Activated naive CD4-positive, alpha-beta T cell treated with anti-CD3 and anti-CD28 coated beads, Interleukin-2, amount 10 ng/mL, durations not matched to agents 7 days and 5 days (primary cell): ENCODE measurements around the gene MIEF1.

Experiments used
- CTCF ChIA-PET: fragments of 350-600 bp; sonication (Branson Sonifier 250); formaldehyde crosslinking; loops from one replicate; lab custom pipeline; 2021; ENCODE audit warnings: antibody characterized with exemption; lab: Charles Lee
- DNase-seq: peaks from one replicate; pipeline ENCODE4 v3.0.0-alpha.2; 2020
- H3K27ac Mint-ChIP-seq: one replicate; pipeline ENCODE4 v1.8.0; 2021; ENCODE audit warnings: mild to moderate bottlenecking, moderate library complexity, mixed read lengths
- H3K27me3 Mint-ChIP-seq: one replicate; pipeline ENCODE4 v1.8.0; 2021; ENCODE audit warnings: mild to moderate bottlenecking, mixed read lengths
- H3K36me3 Mint-ChIP-seq: one replicate; pipeline ENCODE4 v1.8.0; 2021; ENCODE audit warnings: mixed read lengths
- H3K4me1 Mint-ChIP-seq: one replicate; pipeline ENCODE4 v1.8.0; 2021; ENCODE audit warnings: mixed read lengths
- H3K4me3 Mint-ChIP-seq: one replicate; pipeline ENCODE4 v1.8.0; 2021; ENCODE audit warnings: mild to moderate bottlenecking, moderate library complexity, mixed read lengths
- H3K9me3 Mint-ChIP-seq: one replicate; pipeline ENCODE4 v1.8.0; 2021; ENCODE audit warnings: mixed read lengths

Gene MIEF1

DNA sequence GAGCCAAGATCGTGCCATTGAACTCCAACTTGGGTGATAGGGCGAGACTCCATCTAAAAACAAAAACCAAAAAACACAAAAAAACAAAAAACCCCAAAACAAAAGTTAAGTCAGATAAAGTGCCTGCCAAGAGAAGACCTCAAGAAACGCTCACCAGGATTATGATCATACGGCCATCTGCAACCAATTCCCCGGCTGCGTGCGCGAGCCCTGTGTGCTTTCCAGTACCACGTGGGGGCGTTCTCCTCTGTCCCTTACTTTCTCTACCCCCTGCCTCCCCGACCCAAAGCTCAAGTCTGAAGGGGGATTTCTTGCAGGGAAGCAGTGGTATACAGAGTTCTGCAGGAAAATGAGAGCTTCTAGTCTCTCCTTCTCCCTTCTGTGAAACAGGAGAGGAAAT lies 41.0 kb downstream of the MIEF1 start:
- H3K36me3 Mint-ChIP-seq = no peaks in the 10 kb centered on the region
- no peak overlapping the region for H3K4me3 Mint-ChIP-seq
- no peak overlapping the region for H3K27ac Mint-ChIP-seq
- H3K4me1 Mint-ChIP-seq = peaks cover 21% of the 10 kb centered on the region
- peak; percentile 53 for DNase-seq
- CTCF ChIA-PET = interaction anchor here (0.7 to 1.8 kb wide), 7 partner anchors 18 to 805 kb away, joined by 3 to 23 read pairs (median 4); no protein-coding TSS in a partner anchor
- H3K9me3 Mint-ChIP-seq = no peaks in the 10 kb centered on the region
- H3K27me3 Mint-ChIP-seq = peaks cover 72% of the 10 kb centered on the region

DNA sequence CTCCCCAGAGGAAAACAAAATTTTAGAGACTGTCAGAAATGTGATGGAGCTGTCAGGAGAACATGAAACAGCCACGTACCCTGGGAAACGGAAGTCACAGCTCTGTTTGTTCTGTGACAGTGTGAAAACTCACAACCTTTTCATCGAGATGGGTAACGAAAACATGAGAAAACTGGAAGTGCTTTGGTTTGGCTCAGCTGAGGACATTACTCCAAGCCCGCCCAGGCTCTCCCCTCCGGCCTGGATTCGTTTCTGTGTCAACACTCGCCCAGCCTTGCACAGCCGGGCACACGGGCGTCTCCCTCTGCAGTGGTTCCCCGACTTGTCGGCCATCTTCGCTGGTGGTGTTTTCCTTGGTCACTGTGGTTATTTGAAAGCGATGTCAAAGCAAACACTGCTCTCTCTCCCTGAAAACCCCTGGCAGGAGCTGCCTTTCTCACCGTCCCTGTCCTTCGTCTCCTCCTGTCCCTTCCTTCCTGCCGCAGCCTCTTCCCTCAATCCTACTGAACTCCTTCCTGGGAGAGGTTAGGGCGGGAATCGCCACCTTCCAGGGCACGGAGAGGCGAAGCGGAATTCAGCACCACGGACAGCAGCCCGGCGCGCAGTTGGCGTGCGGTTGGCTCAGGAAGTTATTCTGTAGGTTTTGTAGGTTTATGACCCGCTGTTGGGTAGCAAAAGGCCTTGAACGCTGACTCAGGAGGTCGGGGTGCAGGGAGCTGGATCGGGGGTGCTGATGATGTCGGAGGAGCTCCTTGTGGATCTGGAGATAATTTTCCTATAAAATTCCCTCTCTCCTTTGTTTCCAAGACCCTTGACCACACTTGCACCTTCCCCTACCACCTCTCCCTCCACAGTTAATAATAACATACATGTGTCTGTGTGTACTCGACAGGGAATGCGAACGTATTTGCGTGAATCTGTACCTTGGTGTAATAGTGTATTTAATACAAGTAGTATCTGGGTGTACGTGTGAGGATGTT lies 43.6 kb downstream of the MIEF1 start:
- H3K27me3 Mint-ChIP-seq = peaks cover 82% of the 10 kb centered on the region
- no peaks in the 10 kb centered on the region for H3K9me3 Mint-ChIP-seq
- peaks cover 21% of the 10 kb centered on the region for H3K4me1 Mint-ChIP-seq
- CTCF ChIA-PET = interaction anchor here (0.6 to 2.4 kb wide), 7 partner anchors 10 to 802 kb away, joined by 3 to 19 read pairs (median 6); no protein-coding TSS in a partner anchor
- H3K36me3 Mint-ChIP-seq = no peaks in the 10 kb centered on the region
- no peak overlapping the region for H3K27ac Mint-ChIP-seq
- DNase-seq = peak; percentile 85
- no peak overlapping the region for H3K4me3 Mint-ChIP-seq

DNA sequence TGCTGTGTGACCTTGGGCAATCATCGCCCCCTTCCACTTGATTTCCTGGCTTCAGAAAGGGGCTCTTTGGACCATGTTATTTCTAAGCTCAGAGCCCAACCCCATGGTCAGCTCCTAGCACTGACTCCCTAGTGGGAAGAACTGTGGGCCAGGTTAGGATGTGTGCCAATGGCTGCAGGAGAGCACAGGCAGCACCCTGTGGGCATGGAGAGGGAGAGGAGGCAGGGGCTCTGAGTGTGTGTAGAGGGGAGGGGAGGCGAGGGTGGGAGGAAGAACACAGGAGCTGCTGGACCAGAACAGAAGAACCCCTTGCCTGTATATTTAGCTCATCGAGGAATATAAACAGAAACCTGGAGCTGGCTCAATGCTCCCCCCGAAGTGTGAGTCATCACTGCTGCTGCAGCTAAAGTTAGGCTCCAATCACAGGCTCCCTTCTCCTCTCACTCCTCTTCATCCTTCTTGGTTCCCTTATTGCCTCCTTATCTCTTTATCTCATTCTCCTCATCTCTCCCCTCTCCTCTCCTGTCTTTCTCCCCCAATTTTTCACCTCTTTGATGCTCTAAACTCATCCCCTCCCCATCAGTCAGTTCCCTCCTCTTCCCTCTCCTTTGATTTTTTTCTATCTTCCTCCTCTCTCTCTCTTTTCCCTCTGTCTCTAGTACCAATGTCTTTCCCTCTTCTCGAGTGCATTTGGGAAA lies 44.9 kb downstream of the MIEF1 start:
- peaks cover 89% of the 10 kb centered on the region for H3K27me3 Mint-ChIP-seq
- H3K27ac Mint-ChIP-seq = no peak overlapping the region
- no peak overlapping the region for H3K4me3 Mint-ChIP-seq
- no peak for DNase-seq
- H3K9me3 Mint-ChIP-seq = no peaks in the 10 kb centered on the region
- no peaks in the 10 kb centered on the region for H3K36me3 Mint-ChIP-seq
- CTCF ChIA-PET = interaction anchor here (2.4 kb wide), 1 partner anchor 477 kb away, joined by 14 read pairs; no protein-coding TSS in a partner anchor
- peaks cover 21% of the 10 kb centered on the region for H3K4me1 Mint-ChIP-seq

DNA sequence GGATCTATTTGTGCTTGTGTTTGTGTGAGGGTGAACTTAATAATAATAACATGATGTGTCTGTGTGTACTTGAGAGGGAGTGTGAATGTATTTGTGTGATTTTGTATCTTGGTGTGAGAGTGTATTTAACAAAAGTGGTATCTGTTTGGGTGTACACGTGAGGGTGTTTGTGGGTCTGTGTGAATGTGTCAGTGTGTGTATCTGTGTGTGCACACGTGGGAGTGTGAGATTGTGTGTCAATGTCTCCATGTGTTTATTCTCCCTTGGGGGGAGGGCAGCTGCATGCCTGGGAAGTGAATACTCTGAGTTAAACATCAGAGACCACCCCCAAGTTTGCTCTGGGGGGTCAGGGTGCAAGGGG lies 45.5 kb downstream of the MIEF1 start:
- no peaks in the 10 kb centered on the region for H3K36me3 Mint-ChIP-seq
- peaks cover 93% of the 10 kb centered on the region for H3K27me3 Mint-ChIP-seq
- CTCF ChIA-PET = interaction anchor here (2.4 kb wide), 1 partner anchor 477 kb away, joined by 14 read pairs; no protein-coding TSS in a partner anchor
- no peaks in the 10 kb centered on the region for H3K9me3 Mint-ChIP-seq
- no peak for DNase-seq
- H3K4me3 Mint-ChIP-seq = no peak overlapping the region
- peaks cover 21% of the 10 kb centered on the region for H3K4me1 Mint-ChIP-seq
- H3K27ac Mint-ChIP-seq = no peak overlapping the region

DNA sequence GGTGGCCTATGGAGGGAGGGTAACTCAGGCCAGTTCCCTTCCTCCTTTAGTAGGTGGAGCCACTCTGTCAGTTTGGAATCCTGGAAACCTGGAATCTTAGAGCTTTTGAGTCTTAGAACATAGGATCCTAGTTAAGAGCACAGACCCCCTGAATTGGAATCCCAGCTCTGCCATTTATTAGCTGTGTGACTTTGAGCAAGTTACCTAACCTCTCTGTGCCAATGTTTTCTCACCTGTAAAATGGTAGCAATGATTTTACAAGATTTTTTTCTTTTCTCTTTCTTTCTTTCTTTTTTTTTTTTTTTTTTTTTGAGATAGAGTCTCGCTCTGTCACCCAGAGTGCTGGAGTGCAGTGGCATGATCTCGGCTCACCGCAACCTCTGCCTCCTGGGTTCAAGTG lies 51.3 kb downstream of the MIEF1 start:
- CTCF ChIA-PET = interaction anchor here (0.7 to 1.4 kb wide), 2 partner anchors 471 to 472 kb away, joined by 3 to 5 read pairs; no protein-coding TSS in a partner anchor
- no peak overlapping the region for H3K27ac Mint-ChIP-seq
- H3K4me1 Mint-ChIP-seq = peaks cover 5% of the 10 kb centered on the region
- H3K4me3 Mint-ChIP-seq = no peak overlapping the region
- peaks cover 93% of the 10 kb centered on the region for H3K27me3 Mint-ChIP-seq
- H3K9me3 Mint-ChIP-seq = no peaks in the 10 kb centered on the region
- no peak for DNase-seq
- H3K36me3 Mint-ChIP-seq = no peaks in the 10 kb centered on the region

DNA sequence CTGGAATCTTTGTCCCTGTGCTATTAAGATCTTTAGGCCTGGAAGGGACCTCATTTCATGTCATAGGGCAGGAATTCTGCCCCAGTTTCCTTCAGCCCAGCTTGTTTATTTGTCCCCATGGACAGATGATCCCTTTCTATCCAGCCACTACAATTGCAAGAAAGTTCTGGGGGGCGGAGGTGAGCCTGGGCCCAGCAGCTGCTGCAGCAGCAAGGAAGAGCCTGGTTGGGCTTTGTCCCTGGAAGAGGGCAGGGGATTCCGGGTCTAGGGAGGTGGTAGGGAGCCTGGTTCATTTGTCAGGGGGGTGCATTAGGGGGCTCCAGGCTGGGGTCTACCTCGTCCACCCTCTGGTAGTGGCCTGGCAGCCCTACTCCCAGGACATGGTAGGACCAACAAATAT lies 52.1 kb downstream of the MIEF1 start:
- DNase-seq = no peak
- CTCF ChIA-PET = interaction anchor here (0.5 to 1.6 kb wide), 3 partner anchors 401 to 481 kb away, joined by 3 to 4 read pairs (median 3); no protein-coding TSS in a partner anchor
- Mint-ChIP-seq H3K27ac (no peak overlapping the region), H3K9me3 (no peaks in the 10 kb centered on the region), H3K4me1 (peaks cover 5% of the 10 kb centered on the region), H3K4me3 (no peak overlapping the region), H3K27me3 (peaks cover 94% of the 10 kb centered on the region), H3K36me3 (no peaks in the 10 kb centered on the region)

DNA sequence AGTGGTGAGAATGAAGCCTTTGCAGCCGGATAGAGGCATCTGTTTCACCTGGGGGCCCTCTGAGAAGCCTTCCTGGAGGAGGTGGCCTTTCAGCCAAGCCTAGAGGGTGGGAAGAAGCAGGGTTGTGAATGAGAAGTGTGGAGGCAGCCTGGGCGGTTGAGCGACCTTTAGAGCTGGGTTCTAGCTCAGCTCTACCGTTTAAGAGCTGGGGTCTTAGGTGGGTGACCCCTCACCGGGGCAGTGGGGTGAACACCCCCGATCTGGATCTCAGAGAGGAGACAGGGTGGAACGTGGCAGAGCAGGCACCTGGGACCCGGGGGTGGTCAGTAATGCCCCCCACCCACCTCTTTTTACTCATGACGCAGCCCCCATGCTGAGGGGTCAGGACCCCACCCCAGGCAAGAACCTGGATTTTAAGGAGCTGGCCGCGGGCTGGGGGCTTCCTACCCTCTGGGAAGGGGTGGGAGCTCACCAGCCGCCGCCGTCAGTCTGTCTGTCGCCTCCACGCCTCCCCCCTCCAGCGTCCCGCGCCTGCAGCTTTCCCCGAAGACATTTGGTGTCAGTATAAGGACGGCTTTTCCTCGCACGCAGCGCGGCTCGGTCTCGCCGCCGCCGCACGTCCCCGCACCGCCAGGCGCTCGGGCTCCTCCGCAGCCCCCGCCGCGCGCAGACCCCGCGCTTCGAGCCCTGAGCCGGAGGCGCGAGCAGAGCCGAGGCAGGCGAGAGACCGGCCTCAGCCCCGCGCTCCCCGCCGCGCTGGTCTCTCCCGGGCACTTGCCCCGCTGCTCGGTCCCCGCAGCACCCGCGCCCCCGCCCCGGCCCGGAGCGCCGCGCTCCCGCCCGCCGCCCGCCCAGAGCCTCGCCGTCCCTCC lies 55.1 kb downstream of the MIEF1 start:
- peaks cover 93% of the 10 kb centered on the region for H3K27me3 Mint-ChIP-seq
- no peak overlapping the region for H3K27ac Mint-ChIP-seq
- H3K9me3 Mint-ChIP-seq = no peaks in the 10 kb centered on the region
- peaks cover 5% of the 10 kb centered on the region for H3K4me1 Mint-ChIP-seq
- peak overlapping the region; percentile 35 for H3K4me3 Mint-ChIP-seq
- CTCF ChIA-PET = interaction anchor here (0.9 to 4.2 kb wide), 3 partner anchors 22 to 467 kb away, joined by 3 to 31 read pairs (median 7); no protein-coding TSS in a partner anchor
- H3K36me3 Mint-ChIP-seq = no peaks in the 10 kb centered on the region
- DNase-seq = peak; percentile 66

DNA sequence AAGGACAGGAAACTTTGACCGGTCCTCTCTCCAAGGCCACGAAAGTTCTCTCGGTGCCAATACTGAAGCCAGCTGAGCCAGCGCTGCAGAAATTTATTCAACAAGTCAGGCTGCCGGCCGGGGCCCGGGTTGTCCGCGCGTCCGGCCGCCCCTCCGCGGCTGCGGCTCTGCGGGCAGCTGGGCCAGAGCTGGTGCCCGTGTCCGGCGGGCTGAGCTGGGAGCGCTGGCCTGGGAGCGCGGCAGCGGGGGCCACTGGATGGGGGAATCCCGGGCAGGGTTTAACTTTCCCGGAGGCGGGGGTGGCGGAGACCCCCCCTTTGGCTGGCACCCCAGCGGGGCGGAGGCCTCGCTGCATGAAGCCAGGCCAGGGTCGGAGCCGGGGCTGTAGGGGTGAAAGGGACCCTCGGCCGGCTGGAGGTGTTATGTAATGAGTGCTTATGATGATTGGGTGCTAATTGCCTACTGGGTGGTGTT lies 56.2 kb downstream of the MIEF1 start:
- CTCF ChIA-PET = interaction anchor here (0.6 to 4.2 kb wide), 2 partner anchors 67 to 466 kb away, joined by 3 to 31 read pairs; no protein-coding TSS in a partner anchor
- Mint-ChIP-seq H3K27ac (no peak overlapping the region), H3K4me3 (peak overlapping the region; percentile 40), H3K4me1 (peaks cover 5% of the 10 kb centered on the region), H3K27me3 (peaks cover 82% of the 10 kb centered on the region), H3K36me3 (no peaks in the 10 kb centered on the region), H3K9me3 (no peaks in the 10 kb centered on the region)
- DNase-seq = no peak

DNA sequence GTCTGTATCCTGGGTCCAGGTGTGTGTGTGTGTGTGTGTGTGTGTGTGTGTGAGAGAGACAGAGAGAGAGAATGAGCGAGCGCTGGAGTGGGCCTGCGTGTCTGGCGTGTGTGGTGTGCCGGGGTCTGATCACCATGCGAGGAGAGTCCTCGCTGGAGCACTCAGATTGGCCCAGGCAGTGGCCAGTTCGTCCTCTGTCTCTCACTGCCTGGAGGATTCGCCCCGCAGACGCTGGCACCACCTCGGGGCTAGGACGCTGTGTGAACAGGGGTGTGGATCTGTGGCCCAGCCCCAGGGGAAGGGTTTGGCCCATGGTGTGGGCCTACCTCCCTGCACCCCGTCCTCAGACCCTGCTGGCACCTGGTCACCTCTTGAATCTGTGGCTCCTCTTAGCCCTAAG lies 56.9 kb downstream of the MIEF1 start:
- H3K27me3 Mint-ChIP-seq = peaks cover 76% of the 10 kb centered on the region
- CTCF ChIA-PET = interaction anchor here (0.9 to 4.2 kb wide), 5 partner anchors 8 to 470 kb away, joined by 3 to 31 read pairs (median 3); no protein-coding TSS in a partner anchor
- no peak overlapping the region for H3K4me3 Mint-ChIP-seq

DNA sequence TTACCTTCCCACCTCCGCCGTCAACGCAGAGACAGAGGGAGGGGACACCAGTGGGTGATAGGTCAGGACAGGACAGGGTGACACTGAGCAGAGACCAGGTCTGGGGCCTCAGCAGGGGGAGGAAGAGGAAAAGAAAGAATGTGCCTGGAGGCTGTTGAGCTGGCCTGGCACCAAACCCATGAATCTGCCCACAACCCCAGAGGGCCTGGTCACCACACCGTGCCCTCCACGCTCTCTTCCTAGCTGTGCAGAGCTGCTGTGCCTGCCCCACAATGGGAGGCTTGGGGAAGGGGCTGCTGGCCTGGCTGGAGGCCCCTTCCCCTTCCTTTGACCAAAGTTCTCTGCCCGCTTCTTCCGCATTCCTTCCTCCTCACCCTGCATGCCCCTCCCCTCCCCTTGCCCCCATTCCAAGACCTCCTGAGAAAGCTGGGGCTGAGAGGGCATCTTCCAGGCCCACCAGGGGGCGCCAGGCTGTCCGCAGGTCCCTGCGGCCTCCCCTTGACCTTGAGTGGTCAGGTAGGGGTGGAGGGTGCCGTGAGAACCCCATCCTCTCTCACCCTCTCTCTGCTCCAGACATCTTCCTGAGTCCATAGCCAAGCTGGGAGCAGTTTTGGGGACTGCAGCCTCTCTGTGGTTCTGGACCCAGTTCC lies 57.5 kb downstream of the MIEF1 start:
- H3K27ac Mint-ChIP-seq = no peak overlapping the region
- CTCF ChIA-PET = interaction anchor here (0.9 to 1.8 kb wide), 4 partner anchors 8 to 469 kb away, joined by 3 to 13 read pairs (median 3); no protein-coding TSS in a partner anchor
- no peak overlapping the region for H3K4me3 Mint-ChIP-seq
- H3K36me3 Mint-ChIP-seq = no peaks in the 10 kb centered on the region
- no peak for DNase-seq
- peaks cover 69% of the 10 kb centered on the region for H3K27me3 Mint-ChIP-seq
- no peaks in the 10 kb centered on the region for H3K9me3 Mint-ChIP-seq
- H3K4me1 Mint-ChIP-seq = peaks cover 5% of the 10 kb centered on the region

More for the DNA sequence above, 56.9 kb downstream of the MIEF1 start:
- H3K36me3 Mint-ChIP-seq = no peaks in the 10 kb centered on the region
- DNase-seq = no peak
- no peak overlapping the region for H3K27ac Mint-ChIP-seq
- H3K4me1 Mint-ChIP-seq = peaks cover 5% of the 10 kb centered on the region
- H3K9me3 Mint-ChIP-seq = no peaks in the 10 kb centered on the region

DNA sequence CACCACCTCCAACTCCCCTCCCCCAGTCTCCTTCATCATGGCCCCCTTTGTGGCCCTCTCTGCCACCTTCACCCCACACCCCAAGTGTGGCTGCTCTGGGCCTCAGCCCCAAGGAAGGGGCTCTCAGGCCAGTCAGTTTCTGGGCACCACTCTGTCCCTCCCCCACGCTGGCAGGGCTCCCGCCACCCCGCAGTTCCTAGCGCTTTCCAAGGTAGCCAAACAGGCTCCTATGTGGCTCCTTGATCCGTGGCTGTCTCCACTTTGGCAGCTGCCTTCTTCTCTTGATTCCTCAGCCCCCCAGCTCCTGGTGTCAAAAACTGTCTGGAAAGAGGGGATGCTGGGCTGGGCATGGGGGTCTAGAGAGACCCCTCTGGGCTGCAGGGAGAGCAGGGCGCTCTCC lies 58.0 kb downstream of the MIEF1 start:
- H3K4me3 Mint-ChIP-seq = no peak overlapping the region
- H3K4me1 Mint-ChIP-seq = peaks cover 5% of the 10 kb centered on the region
- H3K36me3 Mint-ChIP-seq = no peaks in the 10 kb centered on the region
- DNase-seq = no peak
- peaks cover 65% of the 10 kb centered on the region for H3K27me3 Mint-ChIP-seq
- no peak overlapping the region for H3K27ac Mint-ChIP-seq
- no peaks in the 10 kb centered on the region for H3K9me3 Mint-ChIP-seq
- CTCF ChIA-PET = interaction anchor here (1.0 to 1.8 kb wide), 3 partner anchors 9 to 465 kb away, joined by 3 to 13 read pairs (median 3); no protein-coding TSS in a partner anchor

DNA sequence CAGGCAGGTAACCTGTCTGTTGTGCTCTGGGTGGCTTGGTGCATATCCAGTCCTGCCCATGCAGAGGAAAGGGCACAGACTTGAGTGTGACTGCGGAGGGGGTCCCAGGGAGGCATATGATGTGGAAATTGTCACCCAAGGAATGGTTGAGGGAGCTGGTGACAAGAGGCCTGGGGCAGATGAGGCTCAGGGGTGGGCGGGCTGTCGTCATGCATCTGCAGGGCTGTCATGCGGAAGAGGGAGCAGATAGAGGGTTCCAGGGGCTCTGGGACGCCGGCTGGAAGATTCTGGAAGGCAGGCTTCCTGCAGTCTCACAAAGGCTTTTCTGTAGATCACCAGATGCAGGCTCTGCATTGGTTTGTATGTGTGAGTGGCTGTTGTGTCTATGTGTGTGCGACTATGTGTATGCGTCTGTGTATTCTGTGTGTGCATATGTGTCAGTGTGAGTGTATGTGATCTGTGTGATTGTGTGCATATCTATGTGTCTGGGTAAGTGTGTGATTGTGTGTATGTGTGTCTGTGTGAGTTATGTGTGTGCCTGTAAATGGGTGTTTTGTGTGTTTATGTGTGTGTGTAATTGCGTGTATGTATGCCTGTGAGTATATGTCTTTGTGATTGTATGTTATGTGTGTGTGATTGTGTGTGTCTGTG lies 60.9 kb downstream of the MIEF1 start:
- no peak overlapping the region for H3K4me3 Mint-ChIP-seq
- H3K27ac Mint-ChIP-seq = no peak overlapping the region
- no peak for DNase-seq
- peaks cover 8% of the 10 kb centered on the region for H3K9me3 Mint-ChIP-seq
- peaks cover 15% of the 10 kb centered on the region for H3K4me1 Mint-ChIP-seq
- H3K27me3 Mint-ChIP-seq = peaks cover 39% of the 10 kb centered on the region
- CTCF ChIA-PET = interaction anchor here (1.3 to 1.4 kb wide), 2 partner anchors 371 to 462 kb away, joined by 3 to 5 read pairs; no protein-coding TSS in a partner anchor
- H3K36me3 Mint-ChIP-seq = no peaks in the 10 kb centered on the region
